Activated T-cell treated with anti-CD3 and anti-CD28 coated beads, Interleukin-2, amount 50 U/mL, for 72 hours (primary cell): Measurements from ENCODE around the gene TREML4. TPM values are rescaled to one million over a fixed set of nuclear protein-coding genes. Genes with fewer than 3 reads are reported as not detected.

Source experiments
- ATAC-seq, 2 donors: fragments of 150-1000 bp; cut with Tn5 transposase; replicated peaks in 1 of 2; 2 replicates each; pipeline ENCODE4 v1.10.0; 2021; ENCODE audit warnings: moderate library complexity in 2 of 2, mild to moderate bottlenecking in 1 of 2
- DNase-seq, 2 donors: peaks; one replicate each; pipeline ENCODE4 v3.0.0; 2021 to 2022; ENCODE audit warnings: mixed read lengths in 1 of 2
- H3K27ac Mint-ChIP-seq: one replicate; pipeline ENCODE4 v1.8.0; 2022; ENCODE audit warnings: mild to moderate bottlenecking, moderate library complexity, mixed read lengths
- H3K27me3 Mint-ChIP-seq: one replicate; pipeline ENCODE4 v1.8.0; 2022; ENCODE audit warnings: low read depth, mixed read lengths
- H3K36me3 Mint-ChIP-seq, 2 donors: one replicate each; pipeline ENCODE4 v1.8.0; 2022; ENCODE audit warnings: mixed read lengths in 2 of 2, mild to moderate bottlenecking in 1 of 2; ENCODE audit not compliant: insufficient read depth in 2 of 2
- H3K4me1 Mint-ChIP-seq: one replicate; pipeline ENCODE4 v1.8.0; 2022; ENCODE audit warnings: low read depth, mixed read lengths
- H3K4me3 Mint-ChIP-seq, 2 donors: one replicate each; pipeline ENCODE4 v1.8.0; 2022; ENCODE audit warnings: mild to moderate bottlenecking in 2 of 2, mixed read lengths in 2 of 2, moderate library complexity in 2 of 2
- H3K9me3 Mint-ChIP-seq, 2 donors: one replicate each; pipeline ENCODE4 v1.8.0; 2022; ENCODE audit warnings: mixed read lengths in 2 of 2
- total RNA-seq, 2 donors: library from RNA; stranded (reverse); gene quantifications; one replicate each; pipeline ENCODE4 v1.2.3, GENCODE V29; 2022

The TREML4 gene
- total RNA-seq, 2 donors from 2014 or later = not detected

DNA sequence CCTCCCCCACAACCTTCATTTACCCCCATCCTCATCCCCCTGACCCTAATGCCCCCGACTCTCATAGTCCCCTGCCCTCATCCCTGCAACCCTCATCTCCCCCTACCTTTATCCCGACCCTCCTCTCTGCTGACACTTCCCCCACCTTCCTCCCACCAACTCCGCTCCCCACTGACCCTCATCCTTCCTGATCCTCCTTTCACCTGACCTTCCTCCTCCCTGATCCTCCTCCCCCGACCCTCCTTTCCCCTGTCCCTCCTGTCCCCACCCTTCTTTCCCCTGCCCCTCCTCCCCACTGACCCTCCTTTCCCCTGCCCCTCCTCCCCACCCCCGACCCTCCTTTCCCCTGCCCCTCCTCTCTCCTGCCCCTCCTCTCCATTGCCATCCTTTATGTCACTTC lies 34.3 kb upstream of the TREML4 start:
- no peak overlapping the region for H3K4me3 Mint-ChIP-seq
- peaks cover 8 to 10% of the 10 kb centered on the region in 2 donors for H3K36me3 Mint-ChIP-seq
- H3K27me3 Mint-ChIP-seq = no peaks in the 10 kb centered on the region
- ATAC-seq = no peak
- DNase-seq = no peak
- peaks cover 28% of the 10 kb centered on the region for H3K4me1 Mint-ChIP-seq
- H3K27ac Mint-ChIP-seq = no peak overlapping the region
- H3K9me3 Mint-ChIP-seq = peaks cover 0 to 4% of the 10 kb centered on the region in 2 donors

DNA sequence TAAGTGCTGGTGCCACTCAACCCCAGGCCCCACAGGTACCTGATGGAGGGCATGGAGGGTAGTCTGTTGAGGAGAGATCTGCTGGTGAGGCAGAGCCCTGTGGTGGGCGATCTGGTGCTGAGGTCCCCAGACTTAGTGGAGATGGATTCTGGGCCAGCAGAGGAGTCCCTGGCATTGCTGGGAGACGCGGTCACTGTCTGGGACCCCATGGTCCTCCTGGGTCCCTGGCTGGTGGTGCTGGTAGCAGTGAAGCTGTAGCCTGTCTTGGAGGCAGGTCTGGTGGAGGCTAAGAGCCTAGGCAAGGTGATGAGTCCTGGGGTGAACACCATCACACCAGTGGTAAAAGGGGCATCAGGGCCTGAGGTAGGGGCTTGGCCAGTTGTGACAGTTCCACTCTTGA lies 33.8 kb upstream of the TREML4 start:
- no peak overlapping the region for H3K4me3 Mint-ChIP-seq
- no peak for DNase-seq
- peaks cover 0 to 4% of the 10 kb centered on the region in 2 donors for H3K9me3 Mint-ChIP-seq
- H3K4me1 Mint-ChIP-seq = peaks cover 32% of the 10 kb centered on the region
- peaks cover 8 to 10% of the 10 kb centered on the region in 2 donors for H3K36me3 Mint-ChIP-seq
- no peak for ATAC-seq
- no peak overlapping the region for H3K27ac Mint-ChIP-seq
- H3K27me3 Mint-ChIP-seq = no peaks in the 10 kb centered on the region

DNA sequence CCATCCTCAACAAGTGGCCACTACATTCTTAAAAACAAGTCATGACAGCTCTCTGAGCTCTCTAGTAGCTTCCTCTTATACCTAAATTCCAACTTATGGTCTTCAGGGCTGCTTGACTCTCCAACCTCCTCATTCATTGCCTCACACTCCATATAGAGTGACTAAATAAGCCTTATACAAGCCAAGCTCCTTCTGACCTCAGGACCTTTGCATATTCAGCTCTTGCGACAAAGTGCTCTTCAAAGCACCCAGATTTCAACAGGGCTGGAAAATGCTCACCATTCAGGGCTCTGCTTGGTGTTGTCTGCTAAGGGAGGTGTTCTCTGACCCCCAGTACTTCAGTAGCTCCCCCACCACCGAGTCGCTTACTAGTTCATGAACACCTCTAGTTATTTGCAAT lies 30.9 kb upstream of the TREML4 start:
- DNase-seq = no peak
- Mint-ChIP-seq H3K27ac (no peak overlapping the region), H3K4me1 (peaks cover 61% of the 10 kb centered on the region), H3K4me3 (no peak overlapping the region), H3K9me3 (no peaks in the 10 kb centered on the region), H3K36me3 (peaks cover 2 to 3% of the 10 kb centered on the region in 2 donors), H3K27me3 (no peaks in the 10 kb centered on the region)
- ATAC-seq = no peak

DNA sequence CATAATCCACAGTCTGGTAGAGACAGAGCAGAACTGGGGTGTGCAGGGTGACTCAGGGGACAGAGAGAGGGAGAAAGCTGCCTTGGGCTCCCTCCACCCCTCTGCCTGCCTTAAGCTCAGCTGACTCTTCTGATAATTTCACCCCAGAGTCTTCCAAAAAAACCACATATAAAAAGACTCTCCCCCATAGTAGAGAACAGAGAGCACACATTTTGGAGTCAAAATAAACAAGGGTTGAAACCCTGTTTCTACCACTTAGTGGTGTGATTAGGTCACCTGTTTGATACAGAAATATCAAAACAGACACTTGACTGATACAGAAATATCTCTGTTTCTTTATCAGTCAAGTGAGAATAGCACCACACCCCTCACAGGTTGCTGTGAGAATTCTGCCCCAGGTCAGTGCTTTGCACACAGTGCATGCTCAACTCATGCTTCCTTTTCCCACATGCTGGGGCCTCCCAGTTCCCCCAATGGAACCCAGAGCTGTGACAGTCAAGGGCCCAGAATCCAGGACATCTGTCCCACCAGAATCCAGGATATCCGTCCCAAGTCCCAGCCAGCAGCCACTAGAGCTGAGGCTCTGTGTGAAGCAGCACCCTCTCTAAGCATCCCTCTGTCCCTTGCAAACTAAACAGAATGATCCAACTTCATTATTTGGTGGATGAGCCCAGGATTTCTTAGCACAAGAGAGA lies 28.4 kb upstream of the TREML4 start:
- Mint-ChIP-seq H3K4me3 (peak overlapping the region; percentile 74 to 83), H3K36me3 (peaks cover 1 to 3% of the 10 kb centered on the region in 2 donors), H3K27ac (peak overlapping the region; percentile 92), H3K27me3 (no peaks in the 10 kb centered on the region), H3K4me1 (peaks cover 63% of the 10 kb centered on the region), H3K9me3 (no peaks in the 10 kb centered on the region)
- DNase-seq (peak; percentile 51 to 54), ATAC-seq (peak; percentile 76)

DNA sequence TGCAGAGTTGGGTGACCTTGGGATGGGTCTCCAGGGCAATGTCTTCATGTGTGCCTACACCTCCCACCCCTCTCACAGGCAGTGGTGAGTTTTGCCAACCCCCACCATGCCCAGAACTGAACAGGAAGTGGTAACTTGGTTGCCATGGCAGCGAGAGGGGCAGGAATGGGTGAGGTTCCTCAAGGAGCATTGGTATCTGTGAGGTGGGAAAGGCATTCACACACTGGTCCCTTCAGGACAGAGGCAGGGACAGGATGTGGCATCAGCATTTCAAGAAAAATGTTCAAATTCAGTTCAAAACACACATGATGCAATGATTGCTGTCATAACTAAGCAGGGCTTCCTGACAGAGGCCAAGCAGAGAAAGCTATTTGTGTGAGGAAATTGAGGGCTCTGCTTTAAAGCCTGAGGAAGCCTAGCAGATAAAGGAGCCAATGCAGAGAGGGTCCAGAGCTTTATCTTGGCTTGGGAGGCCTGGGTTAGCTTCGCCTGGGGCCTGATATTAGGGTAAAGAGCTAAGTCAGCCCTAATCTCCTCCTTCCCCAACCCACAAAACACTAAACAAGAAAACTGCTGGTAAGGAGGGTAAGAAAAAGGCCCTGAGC lies 27.8 kb upstream of the TREML4 start:
- H3K36me3 Mint-ChIP-seq = peaks cover 1 to 3% of the 10 kb centered on the region in 2 donors
- H3K27me3 Mint-ChIP-seq = no peaks in the 10 kb centered on the region
- peak overlapping the region; percentile 74 to 83 for H3K4me3 Mint-ChIP-seq
- DNase-seq = peak; percentile 62 to 69
- H3K4me1 Mint-ChIP-seq = peaks cover 56% of the 10 kb centered on the region
- H3K27ac Mint-ChIP-seq = peak overlapping the region; percentile 92
- no peaks in the 10 kb centered on the region for H3K9me3 Mint-ChIP-seq
- peak; percentile 59 to 72 for ATAC-seq

DNA sequence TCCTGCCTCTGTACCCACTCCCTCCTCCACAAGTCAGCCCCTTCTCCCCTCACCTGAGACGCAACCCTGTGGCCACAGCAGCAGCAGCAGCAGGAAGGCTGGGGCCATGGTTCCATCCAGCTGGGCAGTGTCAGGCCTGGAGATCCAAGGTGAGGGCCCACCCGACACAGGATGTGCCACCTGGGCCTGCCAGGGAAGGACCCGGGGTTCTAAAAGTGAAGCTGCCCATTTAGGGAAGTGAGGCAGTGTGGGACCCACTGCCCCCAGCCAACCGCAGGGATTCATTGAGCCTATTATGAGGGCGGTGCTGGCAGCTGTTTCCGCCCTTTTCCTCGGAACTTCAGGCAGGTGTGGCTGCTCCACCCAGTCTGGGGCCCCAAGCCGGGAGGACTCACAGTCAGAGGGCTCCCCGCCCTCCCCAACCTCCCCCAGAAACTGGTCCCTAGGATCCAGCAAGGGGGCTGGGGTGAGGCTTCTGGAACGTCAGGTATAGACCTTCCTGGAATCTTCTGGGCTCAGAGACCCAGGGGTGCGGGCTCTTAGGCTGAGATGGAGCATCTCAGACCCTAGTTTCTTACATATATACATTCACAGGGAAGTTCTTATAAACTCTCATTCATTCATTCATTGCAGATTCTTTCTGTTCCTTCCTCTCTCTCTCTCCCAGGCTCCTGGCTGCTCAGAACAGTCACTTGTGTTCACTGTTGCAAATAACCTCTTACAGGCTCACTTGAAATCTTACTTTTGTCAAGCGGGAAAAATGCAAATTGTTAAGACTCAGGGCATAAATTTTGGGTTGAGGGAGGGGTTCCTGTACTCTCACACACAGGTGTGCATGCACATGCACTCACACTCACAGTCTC lies 27.0 kb upstream of the TREML4 start, which contains the start of gene TREML2:
Gene TREML2 (minus strand): TSS at position 249 of the 863 bp plus-strand sequence. CDS start 141 bp downstream, at position 108.
- Mint-ChIP-seq H3K4me3 (peak within 1 kb of the TSS; percentile 74 to 83), H3K27me3 (no peaks in the 10 kb centered on the region), H3K9me3 (no peaks in the 10 kb centered on the region), H3K4me1 (peaks cover 55% of the 10 kb centered on the region), H3K27ac (peak within 1 kb of the TSS; percentile 92), H3K36me3 (peaks cover 1 to 3% of the 10 kb centered on the region in 2 donors)
- peak; percentile 36 to 41 for DNase-seq
- ATAC-seq = peak; percentile 23 to 24

DNA sequence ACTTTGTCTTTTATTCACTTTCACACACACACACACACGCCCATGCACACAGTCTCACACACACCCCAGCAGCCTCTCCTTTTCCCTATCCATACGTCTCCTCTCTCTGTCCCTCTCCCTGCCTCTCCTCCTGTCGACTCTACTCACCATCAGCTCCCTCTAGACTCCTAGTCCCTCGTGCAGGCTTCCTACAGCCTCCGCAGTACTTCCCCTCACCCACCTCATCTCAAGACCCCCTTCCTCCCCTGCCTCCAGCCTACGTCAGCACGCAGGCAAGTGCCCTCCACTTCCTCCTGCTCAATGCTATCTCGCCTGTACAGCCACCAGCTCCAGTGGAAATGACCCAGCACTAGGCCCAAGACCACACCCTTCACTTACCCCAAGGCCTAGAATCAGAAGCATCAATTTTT lies 26.4 kb upstream of the TREML4 start:
- H3K36me3 Mint-ChIP-seq = peaks cover 1 to 3% of the 10 kb centered on the region in 2 donors
- DNase-seq = no peak
- H3K27me3 Mint-ChIP-seq = no peaks in the 10 kb centered on the region
- peak overlapping the region; percentile 74 to 83 for H3K4me3 Mint-ChIP-seq
- H3K4me1 Mint-ChIP-seq = peaks cover 51% of the 10 kb centered on the region
- no peaks in the 10 kb centered on the region for H3K9me3 Mint-ChIP-seq
- peak overlapping the region; percentile 92 for H3K27ac Mint-ChIP-seq
- ATAC-seq = no peak

DNA sequence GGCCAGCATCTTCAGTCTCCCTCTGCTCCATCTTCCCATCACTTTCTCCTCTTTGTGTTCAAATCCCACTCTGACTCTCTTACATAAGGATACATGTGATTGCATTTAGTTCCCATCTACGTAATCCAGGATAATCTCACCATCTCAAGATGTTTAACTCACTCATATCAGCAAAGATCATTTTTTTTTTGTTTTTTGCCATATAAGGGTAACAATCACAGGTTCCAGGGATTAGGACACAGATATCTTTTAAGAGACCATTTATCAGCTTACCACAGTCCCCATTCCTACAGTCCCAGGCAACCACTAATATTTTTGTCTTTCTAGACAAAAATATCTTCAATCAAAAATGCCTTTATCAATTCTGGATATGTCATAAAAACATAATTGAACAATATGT lies 24.0 kb upstream of the TREML4 start:
- H3K27me3 Mint-ChIP-seq = no peaks in the 10 kb centered on the region
- DNase-seq (no peak), ATAC-seq (no peak)
- no peak overlapping the region for H3K27ac Mint-ChIP-seq
- peaks cover 47% of the 10 kb centered on the region for H3K4me1 Mint-ChIP-seq
- peaks cover 2 to 3% of the 10 kb centered on the region in 2 donors for H3K36me3 Mint-ChIP-seq
- H3K4me3 Mint-ChIP-seq = no peak overlapping the region
- H3K9me3 Mint-ChIP-seq = no peaks in the 10 kb centered on the region

DNA sequence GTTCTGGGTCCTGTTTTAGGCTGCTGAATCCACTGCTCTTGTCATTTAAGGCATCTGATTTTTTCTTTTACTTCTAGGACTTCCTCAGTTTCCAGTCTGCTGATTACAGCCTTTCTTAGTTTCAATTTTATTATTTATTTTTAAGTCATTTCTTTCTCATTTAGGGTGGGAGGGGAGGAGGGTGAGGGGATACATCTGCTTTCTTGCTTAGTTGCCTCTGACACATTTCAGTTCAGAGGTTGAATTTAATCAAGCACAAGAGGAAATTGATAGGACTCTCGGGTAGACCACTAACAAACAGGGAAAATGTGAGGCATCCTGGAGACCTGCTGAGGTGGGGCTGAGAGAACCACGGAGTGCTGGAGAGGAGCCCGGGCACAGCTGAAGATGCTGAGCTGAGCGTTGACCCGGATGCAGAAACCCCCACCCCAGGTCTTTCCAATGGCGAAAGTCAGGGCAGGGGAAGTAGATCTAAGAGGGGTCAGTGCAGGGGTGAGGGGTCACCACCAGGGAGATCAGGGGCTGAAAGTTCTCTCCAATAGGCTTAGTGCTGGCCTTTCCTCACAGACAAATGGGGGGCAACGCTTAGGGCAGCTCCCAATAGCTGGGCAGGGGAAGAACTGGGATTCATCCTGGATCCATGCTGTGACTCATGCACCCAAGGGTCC lies 19.6 kb upstream of the TREML4 start:
- Mint-ChIP-seq H3K4me1 (peaks cover 17% of the 10 kb centered on the region), H3K36me3 (peaks cover 2 to 3% of the 10 kb centered on the region in 2 donors), H3K27me3 (no peaks in the 10 kb centered on the region), H3K27ac (no peak overlapping the region), H3K4me3 (no peak overlapping the region), H3K9me3 (no peaks in the 10 kb centered on the region)
- ATAC-seq = peak in 1 of 2 donors; percentile 53
- DNase-seq = no peak

DNA sequence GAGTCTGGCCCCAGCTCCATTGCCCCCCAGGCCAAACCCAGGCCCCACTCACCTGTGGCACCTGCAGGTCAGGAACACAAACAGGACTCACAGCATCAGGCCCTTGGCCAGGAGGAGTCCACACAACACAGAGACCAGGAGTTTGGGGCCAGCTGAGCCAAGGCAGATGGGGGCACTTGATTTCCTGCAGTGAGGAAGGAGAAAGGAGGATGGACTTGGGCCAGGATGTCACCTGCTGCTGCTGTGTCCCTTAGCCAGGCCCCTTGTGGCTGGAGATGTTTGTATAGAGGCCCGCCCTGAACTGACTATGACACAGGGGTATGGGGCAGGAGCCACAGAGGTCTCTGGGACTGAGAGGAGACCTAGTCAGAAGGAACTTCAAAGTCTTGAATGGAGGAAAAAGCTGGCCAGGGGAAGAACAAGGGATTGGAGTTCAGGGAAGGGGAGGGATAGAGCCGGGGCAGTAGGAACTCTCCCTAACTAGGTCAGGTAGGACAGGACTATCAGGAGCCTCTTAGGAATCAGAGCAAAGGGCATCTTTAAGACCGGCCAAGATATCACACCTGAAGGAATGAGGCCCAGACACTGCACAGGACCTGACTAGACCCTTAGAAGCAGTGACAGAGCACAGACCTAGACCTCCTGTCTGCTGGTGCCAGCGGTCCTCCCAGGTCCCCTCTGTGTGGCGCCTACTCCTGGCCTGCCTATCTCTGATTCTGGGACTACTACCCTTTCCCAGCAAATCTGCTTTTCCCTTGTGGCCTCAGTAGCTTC lies 18.4 kb upstream of the TREML4 start:
- DNase-seq (no peak), ATAC-seq (no peak)
- Mint-ChIP-seq H3K36me3 (peaks cover 7 to 9% of the 10 kb centered on the region in 2 donors), H3K27ac (no peak overlapping the region), H3K4me1 (peaks cover 17% of the 10 kb centered on the region), H3K9me3 (peaks cover 4% of the 10 kb centered on the region in 2 donors), H3K4me3 (no peak overlapping the region), H3K27me3 (no peaks in the 10 kb centered on the region)

DNA sequence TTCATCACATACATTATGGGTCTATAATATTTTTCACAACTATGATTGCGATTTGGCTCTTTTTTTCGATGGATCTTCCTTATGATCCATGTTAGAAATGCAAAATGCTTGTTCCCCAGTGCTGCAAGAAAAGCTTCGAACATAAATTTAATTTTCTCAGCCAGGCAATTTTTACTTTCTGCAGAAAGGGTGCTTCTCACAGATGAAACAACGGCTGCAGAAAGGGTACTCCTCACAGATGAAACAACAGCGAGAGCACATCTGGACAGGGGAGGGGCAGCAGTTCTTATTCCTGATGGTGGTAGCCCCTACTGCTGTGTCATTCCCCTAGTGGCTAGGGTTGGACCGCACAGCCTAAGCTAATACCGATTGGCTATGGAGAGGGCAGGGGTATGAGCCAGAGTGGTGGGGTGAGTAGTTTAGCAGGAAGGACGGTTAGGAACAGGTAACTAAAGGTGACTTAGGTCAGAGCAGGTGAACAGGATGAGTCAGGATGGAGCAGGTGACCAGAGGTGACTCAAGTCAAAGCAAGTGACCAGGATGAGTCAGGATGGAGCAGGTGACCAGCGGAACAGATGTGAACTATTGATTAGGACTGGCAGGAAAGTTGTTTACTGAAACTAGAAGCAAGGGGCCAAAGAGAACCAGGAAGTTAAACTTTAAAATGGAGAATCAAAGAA lies 13.4 kb upstream of the TREML4 start:
- Mint-ChIP-seq H3K4me3 (no peak overlapping the region), H3K36me3 (peaks cover 7 to 11% of the 10 kb centered on the region in 2 donors), H3K9me3 (peaks cover 4 to 8% of the 10 kb centered on the region in 2 donors), H3K27me3 (no peaks in the 10 kb centered on the region), H3K4me1 (peaks cover 1% of the 10 kb centered on the region), H3K27ac (no peak overlapping the region)
- DNase-seq (no peak), ATAC-seq (no peak)
